SH-SY5Y (cell line): ENCODE data around the gene ACTC1.

Experiments
- GATA2 ChIP-seq: IDR thresholded peaks from 2 replicates; pipeline ENCODE4 v1.6.1; 2011; ENCODE audit warnings: mild to moderate bottlenecking, low read depth, low read length
- GATA3 ChIP-seq: IDR thresholded peaks from 2 replicates; pipeline ENCODE4 v1.6.1; 2011; ENCODE audit warnings: low read depth, mild to moderate bottlenecking, low read length, moderate library complexity

- TF ChIP-seq GATA2 (no peak), GATA3 (no peak)
Observed at GRCh38 chr15:34815836-34816235, 20.5 kb upstream of the ACTC1 start.
